VCaP (cell line): ENCODE measurements around the gene CDC27.
"Not testable (repeated sequence)": the region's sequence is repeated elsewhere in the genome, so short reads cannot be mapped to it uniquely, and the experiment has no call there.

Experiments
- H3K27ac ChIP-seq: fragments of 450-650 bp; 2 replicates; pipeline ENCODE4 v1.5.1; 2017
- CTCF ChIP-seq: fragments of 450-650 bp; conservative IDR thresholded peaks from 2 replicates; pipeline ENCODE4 v1.5.1; 2017; ENCODE audit warnings: mild to moderate bottlenecking, moderate library complexity

CDC27 gene

DNA sequence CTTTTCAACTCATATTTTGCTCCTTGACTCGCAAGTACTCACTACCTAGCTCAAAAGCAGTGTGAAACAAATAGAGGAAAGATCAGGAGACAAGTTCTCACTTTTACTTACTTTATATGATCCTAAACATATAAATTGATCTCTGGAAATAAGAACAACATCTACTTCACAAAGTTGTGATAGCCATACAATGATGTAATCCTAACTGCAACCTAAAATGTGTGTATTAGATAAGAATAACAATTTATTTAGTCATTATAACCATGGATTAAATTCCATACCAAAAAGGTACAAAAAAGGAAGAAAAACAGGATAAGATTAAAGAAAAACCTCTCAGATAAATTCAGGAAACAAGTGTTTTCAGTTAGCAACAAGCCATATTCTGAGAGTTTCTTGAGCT lies 103.4 kb downstream of the CDC27 start:
- H3K27ac ChIP-seq = no peak overlapping the region
- no peak for TF ChIP-seq CTCF

DNA sequence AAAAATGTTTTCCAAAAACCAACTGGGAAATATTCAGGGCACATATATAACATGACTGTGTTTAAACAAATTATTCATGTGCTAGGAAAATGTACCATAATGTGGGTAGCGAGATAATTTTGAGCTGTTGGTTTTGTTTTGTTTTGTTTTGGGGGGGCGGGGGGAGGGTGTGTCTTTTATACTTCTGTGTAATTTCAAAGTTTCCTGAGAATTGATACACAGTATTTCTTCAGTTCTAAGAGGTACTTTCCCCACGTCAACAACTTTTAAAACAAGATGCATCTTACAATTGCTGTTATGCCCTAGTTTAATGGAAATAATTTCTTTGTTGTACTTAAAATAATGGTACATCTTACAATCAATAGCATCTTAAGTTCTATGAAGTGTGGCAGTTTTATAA lies 110.3 kb downstream of the CDC27 start:
- H3K27ac ChIP-seq = no peak overlapping the region
- TF ChIP-seq CTCF = no peak

- H3K27ac ChIP-seq = no peak overlapping the region
- TF ChIP-seq CTCF = no peak
Measured at GRCh38 chr17:47077576-47077975, 111.5 kb downstream of the CDC27 start.

- TF ChIP-seq CTCF = no peak
- H3K27ac ChIP-seq = no peak overlapping the region
Measured at GRCh38 chr17:47076171-47076570, 112.9 kb downstream of the CDC27 start.

DNA sequence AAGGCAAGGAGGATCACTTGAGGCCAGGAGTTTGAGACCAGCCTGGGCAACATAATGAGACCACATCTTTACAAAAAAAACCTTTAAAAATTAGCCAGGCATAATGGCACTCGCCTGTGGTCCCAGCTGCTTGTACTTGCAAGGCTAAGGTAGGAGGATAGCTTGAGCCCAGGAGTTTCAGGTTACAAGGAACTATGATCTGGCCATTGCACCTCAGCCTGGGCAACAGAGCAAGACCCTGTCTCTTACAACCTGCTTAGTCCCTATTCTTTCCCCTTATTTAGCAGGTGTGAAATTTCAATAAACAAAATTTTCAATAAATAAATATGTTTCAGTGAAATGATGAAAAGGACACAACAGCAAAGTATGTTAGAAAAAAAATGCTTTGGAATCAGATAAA lies 114.7 kb downstream of the CDC27 start:
- H3K27ac ChIP-seq = peak overlapping the region; percentile 25; the same call in 1 of the 2 replicates

DNA sequence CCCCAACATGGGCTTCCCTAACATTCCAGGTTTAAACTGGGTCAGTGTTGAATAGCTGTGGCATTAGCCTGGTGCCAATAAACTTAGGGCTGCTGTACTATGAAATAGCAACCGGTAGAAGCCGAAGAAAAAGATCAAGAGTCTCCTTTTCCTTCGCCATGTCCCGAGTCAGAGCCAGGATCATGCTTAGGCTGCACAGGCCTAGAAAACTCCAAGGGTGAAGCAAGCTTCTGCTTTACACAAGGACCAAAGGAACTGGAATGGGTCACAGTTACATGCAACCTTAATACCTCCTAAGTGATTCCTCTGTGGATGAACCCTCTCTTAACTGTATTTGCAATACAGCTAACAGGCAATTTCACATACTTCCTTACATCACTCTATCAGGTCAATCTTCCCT lies 115.5 kb downstream of the CDC27 start:
- H3K27ac ChIP-seq = not testable (repeated sequence)

DNA sequence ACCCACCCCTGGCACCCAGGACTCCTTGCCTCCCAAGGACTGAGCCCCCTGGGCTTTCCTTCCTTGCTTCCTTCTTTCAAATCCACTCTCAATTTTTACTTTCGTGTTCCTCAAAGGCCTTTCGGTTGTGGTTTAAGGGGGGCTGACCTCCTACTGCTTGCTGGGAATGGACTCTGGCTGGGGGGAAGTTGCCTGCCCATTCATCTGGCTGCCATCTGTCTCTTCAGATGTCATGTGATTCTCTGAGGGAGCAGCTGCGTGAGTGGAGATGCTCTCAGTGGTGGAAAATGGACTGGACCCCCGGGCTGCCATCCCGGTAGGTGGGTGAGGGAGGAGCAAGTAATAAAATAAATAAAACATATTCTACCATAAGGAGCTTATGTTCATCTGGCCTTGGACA lies 116.2 kb downstream of the CDC27 start:
- H3K27ac ChIP-seq = no peak overlapping the region

GRCh38 chr17:47071171-47071570 lies 117.9 kb downstream of the CDC27 start:
- H3K27ac ChIP-seq = not testable (repeated sequence)

More for the DNA sequence above, 116.2 kb downstream of the CDC27 start:
- no peak for TF ChIP-seq CTCF

- not testable (repeated sequence) for H3K27ac ChIP-seq
Measured at GRCh38 chr17:47070266-47070665, 118.8 kb downstream of the CDC27 start.
